ENCODE results near the gene SRSF2. TPM values are rescaled to one million over a fixed set of nuclear protein-coding genes. Genes with fewer than 3 reads are reported as not detected.
A peak's percentile ranks its signal among the peaks of the same experiment; 100 is the strongest.
"Not testable (repeated sequence)": the region's sequence is repeated elsewhere in the genome, so short reads cannot be mapped to it uniquely, and the experiment has no call there.

SRSF2 gene
- polyA plus RNA-seq, 1 donor, result 189 TPM

GRCh38 chr17:76720941-76721340 is 16.2 kb downstream of the SRSF2 start:
- no peak for DNase-seq

- DNase-seq, result no peak
Observed at GRCh38 chr17:76720211-76720610, 16.9 kb downstream of the SRSF2 start.

- DNase-seq, result no peak
Observed at GRCh38 chr17:76718516-76718915, 18.6 kb downstream of the SRSF2 start.

- no peak for DNase-seq
Observed at GRCh38 chr17:76716839-76717215, 20.3 kb downstream of the SRSF2 start.

- DNase-seq, result no peak
Observed at GRCh38 chr17:76716146-76716838, 20.8 kb downstream of the SRSF2 start.

GRCh38 chr17:76715496-76715830 is 21.7 kb downstream of the SRSF2 start:
- DNase-seq, result no peak

- no peak for DNase-seq
Observed at GRCh38 chr17:76714822-76715495, 22.2 kb downstream of the SRSF2 start.

- DNase-seq, result no peak
Observed at GRCh38 chr17:76714336-76714735, 22.8 kb downstream of the SRSF2 start.

GRCh38 chr17:76713765-76714164 is 23.4 kb downstream of the SRSF2 start:
- no peak for DNase-seq

GRCh38 chr17:76712321-76712720 is 24.8 kb downstream of the SRSF2 start:
- not testable (repeated sequence) for DNase-seq

GRCh38 chr17:76710863-76711611 is 26.1 kb downstream of the SRSF2 start, which contains the start of gene MXRA7:
MXRA7 (minus strand) TSS chr17:76710965; CDS start chr17:76710946, 19 bp downstream.
- DNase-seq, result peak; percentile 71

GRCh38 chr17:76709951-76710862 is 26.9 kb downstream of the SRSF2 start:
- DNase-seq, result not testable (repeated sequence)

- DNase-seq, result peak; percentile 62
Observed at GRCh38 chr17:76709077-76709950, 27.8 kb downstream of the SRSF2 start.

- DNase-seq, result peak; percentile 58
Observed at GRCh38 chr17:76707985-76708807, 28.9 kb downstream of the SRSF2 start.

- no peak for DNase-seq
Observed at GRCh38 chr17:76706817-76707216, 30.3 kb downstream of the SRSF2 start.

GRCh38 chr17:76704805-76705204 is 32.3 kb downstream of the SRSF2 start:
- no peak for DNase-seq

- DNase-seq, result no peak
Observed at GRCh38 chr17:76702941-76703637, 34.0 kb downstream of the SRSF2 start.

- no peak for DNase-seq
Observed at GRCh38 chr17:76702076-76702475, 35.1 kb downstream of the SRSF2 start.

GRCh38 chr17:76701471-76701967 is 35.6 kb downstream of the SRSF2 start:
- DNase-seq, result no peak
